Ovary (tissue), 9 donors: ENCODE results near the gene NDUFAB1. TPM values are rescaled to one million over a fixed set of nuclear protein-coding genes. Genes with fewer than 3 reads are reported as not detected.
"Not testable (repeated sequence)": the region's sequence is repeated elsewhere in the genome, so short reads cannot be mapped to it uniquely, and the experiment has no call there.

Source experiments
- DNase-seq, 5 donors: peaks; one replicate each; pipeline ENCODE4 v3.0.0-alpha.2; 2019 to 2020
- H3K27ac ChIP-seq, 2 donors: fragments of 200-600 bp; one replicate each; pipeline versions ENCODE4 v1.5.1 to v1.8.0; 2019 to 2022
- H3K27me3 ChIP-seq: fragments of 200-600 bp; one replicate; pipeline ENCODE4 v1.8.0; 2022
- H3K36me3 ChIP-seq: fragments of 200-600 bp; sonication (generic); one replicate; pipeline ENCODE4 v1.5.1; 2019
- H3K4me1 ChIP-seq: one replicate; pipeline ENCODE4 v1.8.1; 2013; ENCODE audit warnings: mild to moderate bottlenecking, moderate library complexity; ENCODE audit not compliant: insufficient read depth
- H3K4me3 ChIP-seq: fragments of 200-600 bp; sonication (generic); one replicate; pipeline ENCODE4 v1.5.1; 2017
- H3K9me3 ChIP-seq, 2 donors: fragments of 200-600 bp in 1 of 2; sonication (generic) in 1 of 2; one replicate each; pipeline versions ENCODE4 v1.5.1 to v1.8.1; 2013 to 2019; ENCODE audit warnings: mild to moderate bottlenecking in 1 of 2, moderate library complexity in 1 of 2
- EP300 ChIP-seq: sonication (generic); formaldehyde crosslinking; IDR thresholded peaks from one replicate; pipeline ENCODE4 v1.6.1; 2017; ENCODE audit warnings: antibody characterized with exemption
- POLR2A ChIP-seq: fragments of 450-650 bp; IDR thresholded peaks from one replicate; pipeline ENCODE4 v1.6.1; 2017; ENCODE audit warnings: antibody characterized with exemption, mild to moderate bottlenecking, moderate library complexity
- WGBS, 3 donors: extraction: QIAGEN DNeasy Blood & Tissue Kit in 1 of 3; methylation state at CpG; one replicate each; pipeline versions ENCODE4 v1.1.5 to v1.1.7; 2013 to 2017; 5-methylcytosine and 5-hydroxymethylcytosine counted together
- intact Hi-C, 4 donors: fragments of 100-400 bp; cut with DNase I; formaldehyde crosslinking; loops; one replicate each; pipeline versions ENCODE4 v1.11.0 to v1.15.1; 2022 to 2023
- polyA plus RNA-seq, 2 donors: library from polyadenylated mRNA; stranded (reverse); fragments of 200-250 nt in 1 of 2; fragments of 350-450 nt in 1 of 2; fragmentation: Illumina TruSeq in 1 of 2; extraction: RNeasy Lipid Tissue Mini Kit (QIAGEN cat#74804) in 1 of 2; gene quantifications; one replicate each; pipeline ENCODE4 v1.2.3, GENCODE V29; 2013 to 2014
- total RNA-seq, 7 donors: library from RNA; depleted of rRNA in 2 of 7; stranded (reverse); fragments of >200 nt in 2 of 7; fragmentation: NEBNext Ultra II Directional in 3 of 7; extraction: Animal tissue kit (Norgen Biotek cat#: 25700) in 3 of 7; gene quantifications; one replicate each; pipeline versions ENCODE4 v1.1.0 to v1.2.4, GENCODE V29; 2016 to 2023
- TF ChIP-seq, protein P1 (sequence below), 3 donors: fragments of 450-650 bp in 2 of 3; fragments of 200-600 bp in 1 of 3; IDR thresholded peaks; one replicate each; pipeline versions ENCODE4 v1.5.1 to v1.8.0; 2016 to 2022; ENCODE audit warnings: antibody characterized with exemption in 3 of 3, mild to moderate bottlenecking in 1 of 3
- donor health status: DM: no; HTN: no; CAD: no; lungs with moderate emphysema.
- donor health status: DM: no; HTN: no; CAD: no.
- donor health status: Bipolar disorder and iron deficiency.
- donor health status: DM: yes; HTN: yes; CAD: no.
- donor health status: DM: no; HTN: no; CAD: no.
- donor health status: DM: yes; HTN: yes; CAD: no.

Gene NDUFAB1
- total and polyA plus RNA-seq, 9 donors: 42.4 to 83.0 (median 53.6) TPM

DNA sequence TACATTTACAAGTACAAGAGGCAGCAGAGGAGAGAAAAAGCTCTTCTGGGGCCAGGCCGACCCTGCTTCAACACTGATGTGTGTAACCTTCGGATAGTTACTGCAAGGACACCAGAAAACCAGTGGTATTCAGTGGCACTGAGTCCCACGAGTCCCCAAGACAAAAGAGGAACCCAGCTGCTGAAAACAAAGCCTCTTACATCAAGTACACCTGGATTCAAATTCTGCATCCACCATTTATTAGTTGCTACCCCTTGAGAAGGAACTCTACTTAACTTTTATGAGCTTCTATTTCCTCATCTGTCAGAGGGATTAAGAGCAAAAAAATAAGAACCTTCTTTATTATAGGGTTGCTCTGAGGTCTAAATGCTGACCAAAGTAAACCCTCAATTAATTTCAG lies 41.6 kb downstream of the NDUFAB1 start:
- DNase-seq: no peak
- Histone ChIP-seq H3K27ac (no peak overlapping the region), H3K36me3 (no peaks in the 10 kb centered on the region), H3K9me3 (no peaks in the 10 kb centered on the region), H3K4me3 (no peak overlapping the region), H3K27me3 (no peaks in the 10 kb centered on the region), H3K4me1 (no peaks in the 10 kb centered on the region)
- TF ChIP-seq POLR2A: no peak
- no peak for TF ChIP-seq EP300
- TF ChIP-seq, protein P1, sequence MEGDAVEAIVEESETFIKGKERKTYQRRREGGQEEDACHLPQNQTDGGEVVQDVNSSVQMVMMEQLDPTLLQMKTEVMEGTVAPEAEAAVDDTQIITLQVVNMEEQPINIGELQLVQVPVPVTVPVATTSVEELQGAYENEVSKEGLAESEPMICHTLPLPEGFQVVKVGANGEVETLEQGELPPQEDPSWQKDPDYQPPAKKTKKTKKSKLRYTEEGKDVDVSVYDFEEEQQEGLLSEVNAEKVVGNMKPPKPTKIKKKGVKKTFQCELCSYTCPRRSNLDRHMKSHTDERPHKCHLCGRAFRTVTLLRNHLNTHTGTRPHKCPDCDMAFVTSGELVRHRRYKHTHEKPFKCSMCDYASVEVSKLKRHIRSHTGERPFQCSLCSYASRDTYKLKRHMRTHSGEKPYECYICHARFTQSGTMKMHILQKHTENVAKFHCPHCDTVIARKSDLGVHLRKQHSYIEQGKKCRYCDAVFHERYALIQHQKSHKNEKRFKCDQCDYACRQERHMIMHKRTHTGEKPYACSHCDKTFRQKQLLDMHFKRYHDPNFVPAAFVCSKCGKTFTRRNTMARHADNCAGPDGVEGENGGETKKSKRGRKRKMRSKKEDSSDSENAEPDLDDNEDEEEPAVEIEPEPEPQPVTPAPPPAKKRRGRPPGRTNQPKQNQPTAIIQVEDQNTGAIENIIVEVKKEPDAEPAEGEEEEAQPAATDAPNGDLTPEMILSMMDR (IDR thresholded peaks at IDR 0.05): no peak
- 77 to 80% (median 77%) methylated on average over 3 of the region's 3 CpGs for WGBS, 3 donors
- intact Hi-C loops: loop anchor here in 2 of 4 donors (10.0 kb wide), 2 partner anchors 50 to 90 kb away; no protein-coding TSS in a partner anchor

DNA sequence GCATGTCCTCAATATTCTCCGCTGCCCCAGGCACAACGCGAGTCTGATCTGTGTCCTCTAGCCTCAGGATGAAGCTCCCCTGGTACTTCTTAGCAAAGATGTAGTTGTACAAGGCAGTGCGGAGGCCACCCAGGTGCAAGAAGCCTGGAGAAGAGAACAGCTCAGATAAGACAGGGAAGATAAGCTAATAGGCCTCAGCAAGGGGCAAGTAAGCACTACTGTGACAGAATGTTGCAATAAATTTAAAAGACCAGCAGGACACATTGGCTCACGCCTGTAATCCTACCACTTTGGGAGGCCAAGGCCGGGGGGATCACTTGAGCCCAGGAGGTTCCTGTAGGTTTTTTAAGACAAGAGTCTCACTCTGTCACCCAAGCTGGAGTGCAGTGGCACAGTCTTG lies 44.0 kb downstream of the NDUFAB1 start:
- 73 to 84% (median 73%) methylated on average over 6 of the region's 6 CpGs for WGBS, 3 donors
- DNase-seq: no peak
- H3K27me3 ChIP-seq: no peaks in the 10 kb centered on the region
- H3K36me3 ChIP-seq: no peaks in the 10 kb centered on the region
- intact Hi-C loops: loop anchor here in 2 of 4 donors (10.0 kb wide), 2 partner anchors 47 to 87 kb away; no protein-coding TSS in a partner anchor
- TF ChIP-seq, protein P1 (IDR thresholded peaks at IDR 0.05): no peak
- TF ChIP-seq POLR2A (no peak), EP300 (no peak)
- H3K9me3 ChIP-seq: no peaks in the 10 kb centered on the region
- no peaks in the 10 kb centered on the region for H3K4me1 ChIP-seq
- H3K4me3 ChIP-seq: no peak overlapping the region
- no peak overlapping the region for H3K27ac ChIP-seq

DNA sequence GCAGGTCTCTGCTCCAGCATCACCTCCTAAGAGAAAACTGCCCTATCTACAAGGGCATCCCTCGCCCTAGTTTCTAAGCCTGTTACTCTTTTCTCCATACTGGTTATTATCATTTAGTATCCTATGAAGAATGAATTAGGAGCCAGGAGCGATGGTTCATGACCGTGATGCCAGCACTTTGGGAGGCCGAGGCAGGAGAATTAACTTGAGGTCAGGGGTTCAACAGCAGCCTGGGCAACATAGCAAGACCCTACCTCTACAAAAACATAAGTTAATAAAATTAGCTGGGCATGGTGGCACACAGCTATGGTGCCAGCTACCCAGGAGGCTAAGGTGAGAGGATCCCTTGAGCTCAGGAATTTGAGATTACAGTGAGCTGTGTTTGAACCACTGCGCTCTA lies 46.2 kb downstream of the NDUFAB1 start:
- no peaks in the 10 kb centered on the region for H3K9me3 ChIP-seq
- TF ChIP-seq POLR2A: no peak
- TF ChIP-seq EP300: no peak
- no peak overlapping the region for H3K4me3 ChIP-seq
- H3K27me3 ChIP-seq: no peaks in the 10 kb centered on the region
- no peaks in the 10 kb centered on the region for H3K36me3 ChIP-seq
- WGBS, 3 donors: 95 to 96% (median 96%) methylated on average over 5 of the region's 5 CpGs
- H3K4me1 ChIP-seq: no peaks in the 10 kb centered on the region
- DNase-seq: no peak
- intact Hi-C loops: loop anchor here in 2 of 4 donors (10.0 kb wide), 2 partner anchors 45 to 85 kb away; no protein-coding TSS in a partner anchor
- no peak overlapping the region for H3K27ac ChIP-seq

DNA sequence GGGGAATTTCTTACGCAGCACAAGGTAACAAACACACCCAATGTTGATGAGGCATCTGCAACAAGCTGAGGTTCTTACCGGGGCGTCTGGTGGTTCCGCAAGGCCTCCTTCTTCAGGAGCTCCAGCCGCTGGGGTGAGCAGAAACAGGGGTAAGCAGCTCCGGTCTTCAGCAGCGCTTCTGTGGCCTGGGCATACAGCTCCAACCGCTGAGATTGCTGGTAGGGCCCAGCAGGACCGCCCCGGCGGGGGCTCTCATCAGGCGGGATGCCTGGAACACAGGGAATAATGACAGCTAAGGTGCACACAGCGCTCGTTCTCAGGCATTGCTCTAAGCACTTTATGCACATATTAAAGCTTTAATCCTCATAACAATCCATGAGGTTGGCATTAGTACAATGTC lies 51.7 kb downstream of the NDUFAB1 start:
- WGBS, 3 donors: 91 to 94% (median 92%) methylated on average over 14 of the region's 14 CpGs
- intact Hi-C loops: no loop called here
- no peak overlapping the region for H3K27ac ChIP-seq
- H3K27me3 ChIP-seq: no peaks in the 10 kb centered on the region
- TF ChIP-seq EP300 (no peak), POLR2A (no peak)
- TF ChIP-seq, protein P1 (IDR thresholded peaks at IDR 0.05): no peak
- H3K4me3 ChIP-seq: no peak overlapping the region
- no peak for DNase-seq
- no peaks in the 10 kb centered on the region for H3K9me3 ChIP-seq
- no peaks in the 10 kb centered on the region for H3K36me3 ChIP-seq
- H3K4me1 ChIP-seq: no peaks in the 10 kb centered on the region

DNA sequence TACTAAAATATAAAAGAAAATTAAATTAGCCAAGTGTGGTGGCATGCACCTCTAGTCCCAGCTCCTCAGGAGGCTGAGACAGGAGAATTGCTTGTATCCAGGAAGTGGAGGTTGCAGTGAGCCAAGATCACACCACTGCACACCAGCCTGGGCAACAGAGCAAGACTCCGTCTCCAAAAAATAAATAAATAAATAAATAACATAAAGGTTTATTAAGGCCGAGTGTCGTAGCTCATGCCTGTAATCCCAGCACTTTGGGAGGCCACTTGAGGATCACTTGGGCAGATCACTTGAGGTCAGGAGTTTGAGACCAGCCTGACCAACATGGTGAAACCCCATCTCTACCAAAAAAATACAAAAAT lies 55.3 kb downstream of the NDUFAB1 start:
- not testable (repeated sequence) for H3K27me3 ChIP-seq

More for the DNA sequence above, 55.3 kb downstream of the NDUFAB1 start:
- H3K36me3 ChIP-seq, H3K4me3 ChIP-seq, intact Hi-C loops, H3K4me1 ChIP-seq, H3K9me3 ChIP-seq, DNase-seq, H3K27ac ChIP-seq: not testable (repeated sequence)
- 97% methylated on average over 3 of the region's 3 CpGs for WGBS, 3 donors
